ENCODE data around the gene SYNPR.

SYNPR gene

DNA sequence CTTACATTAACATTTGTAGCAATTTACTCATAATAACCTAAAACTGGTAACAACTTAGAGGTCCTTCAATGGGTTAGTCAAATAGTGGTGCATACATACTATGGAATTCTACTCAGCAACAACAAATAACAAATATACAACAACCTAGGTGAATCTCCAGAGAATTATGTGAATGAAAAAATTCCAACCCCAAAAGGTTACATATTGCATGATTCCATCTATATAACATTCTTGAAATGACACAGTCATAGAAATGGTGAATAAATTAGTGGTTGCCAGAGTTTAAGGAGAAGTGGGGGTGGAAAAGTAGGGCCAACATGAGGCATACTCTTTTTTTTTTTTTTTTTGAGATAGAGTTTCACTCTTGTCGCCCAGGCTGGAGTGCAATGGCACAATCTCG, 361.7 kb downstream of the SYNPR start:
- Histone ChIP-seq H3K27me3 (ENCODE audit: insufficient read depth, poor library complexity, severe bottlenecking) (no peaks in the 10 kb centered on the region), H3K4me3 (replicated peaks; ENCODE audit: insufficient read depth, low read length) (no peak overlapping the region), H3K27ac (replicated peaks) (no peak overlapping the region)
- TF ChIP-seq REST (IDR thresholded peaks at IDR 0.05; ENCODE audit: insufficient replicate concordance, low read depth): no peak
- no peak for TF ChIP-seq GABPA (IDR thresholded peaks at IDR 0.05; ENCODE audit: low read depth)
- TF ChIP-seq POLR2AphosphoS5 (IDR thresholded peaks at IDR 0.05; ENCODE audit: low read depth): no peak
- no peak for TF ChIP-seq SPI1 (IDR thresholded peaks at IDR 0.05; ENCODE audit: borderline replicate concordance, low read depth)
- no peak for TF ChIP-seq CTCF (IDR thresholded peaks at IDR 0.05; ENCODE audit: insufficient read depth, low read length)
- DNase-seq (ENCODE audit: low read depth in 1 of 2, low spot score in 1 of 2): no peak

GRCh38 chr3:63642488-63642887, 364.4 kb downstream of the SYNPR start:
- Histone ChIP-seq H3K4me3 (replicated peaks; ENCODE audit: insufficient read depth, low read length) (no peak overlapping the region), H3K27me3 (ENCODE audit: insufficient read depth, poor library complexity, severe bottlenecking) (no peaks in the 10 kb centered on the region), H3K27ac (replicated peaks) (no peak overlapping the region)
- TF ChIP-seq CTCF (IDR thresholded peaks at IDR 0.05; ENCODE audit: insufficient read depth, low read length) (no peak), POLR2AphosphoS5 (IDR thresholded peaks at IDR 0.05; ENCODE audit: low read depth) (no peak), SPI1 (IDR thresholded peaks at IDR 0.05; ENCODE audit: borderline replicate concordance, low read depth) (no peak), REST (IDR thresholded peaks at IDR 0.05; ENCODE audit: insufficient replicate concordance, low read depth) (no peak), GABPA (IDR thresholded peaks at IDR 0.05; ENCODE audit: low read depth) (no peak)
- DNase-seq (ENCODE audit: low read depth in 1 of 2, low spot score in 1 of 2): no peak

GRCh38 chr3:63644212-63644797, 366.2 kb downstream of the SYNPR start:
- Histone ChIP-seq H3K4me3 (replicated peaks; ENCODE audit: insufficient read depth, low read length) (no peak overlapping the region), H3K27ac (replicated peaks) (no peak overlapping the region)
- no peak for DNase-seq (ENCODE audit: low read depth in 1 of 2, low spot score in 1 of 2)

More at GRCh38 chr3:63644212-63644797, 366.2 kb downstream of the SYNPR start:
- no peaks in the 10 kb centered on the region for H3K27me3 ChIP-seq (ENCODE audit: insufficient read depth, poor library complexity, severe bottlenecking)
- TF ChIP-seq GABPA (IDR thresholded peaks at IDR 0.05; ENCODE audit: low read depth) (no peak), CTCF (IDR thresholded peaks at IDR 0.05; ENCODE audit: insufficient read depth, low read length) (no peak), POLR2AphosphoS5 (IDR thresholded peaks at IDR 0.05; ENCODE audit: low read depth) (no peak), SPI1 (IDR thresholded peaks at IDR 0.05; ENCODE audit: borderline replicate concordance, low read depth) (no peak), REST (IDR thresholded peaks at IDR 0.05; ENCODE audit: insufficient replicate concordance, low read depth) (no peak)

All from HL-60 (cell line).